GM18907 (cell line): ENCODE results near the gene MTURN.
A peak's percentile ranks its signal among the peaks of the same experiment; 100 is the strongest.
"Not testable (repeated sequence)": the region's sequence is repeated elsewhere in the genome, so short reads cannot be mapped to it uniquely, and the experiment has no call there.

Experiments
- ATAC-seq: cut with Tn5 transposase; IDR thresholded peaks from one replicate; pipeline ENCODE4 v1.9.1; 2021; ENCODE audit warnings: mild to moderate bottlenecking, moderate library complexity; ENCODE audit not compliant: unreplicated experiment

The MTURN gene

GRCh38 chr7:30176463-30177109 lies 41.8 kb downstream of the MTURN start:
- ATAC-seq = peak; percentile 56

- ATAC-seq = no peak
Observed at GRCh38 chr7:30177186-30177585, 42.4 kb downstream of the MTURN start.

- ATAC-seq = no peak
Observed at GRCh38 chr7:30177965-30178364, 43.2 kb downstream of the MTURN start.

GRCh38 chr7:30178748-30179436 lies 44.1 kb downstream of the MTURN start:
- peak; percentile 89 for ATAC-seq

GRCh38 chr7:30180718-30181117 lies 45.9 kb downstream of the MTURN start:
- ATAC-seq = no peak

GRCh38 chr7:30181211-30181610 lies 46.4 kb downstream of the MTURN start:
- no peak for ATAC-seq

GRCh38 chr7:30181736-30182522 lies 47.1 kb downstream of the MTURN start:
- no peak for ATAC-seq

- no peak for ATAC-seq
Observed at GRCh38 chr7:30182814-30183213, 48.0 kb downstream of the MTURN start.

- ATAC-seq = no peak
Observed at GRCh38 chr7:30183749-30184369, 49.1 kb downstream of the MTURN start.

GRCh38 chr7:30184791-30185487 lies 50.2 kb downstream of the MTURN start:
- ATAC-seq = no peak

GRCh38 chr7:30185496-30185895 lies 50.7 kb downstream of the MTURN start:
- no peak for ATAC-seq

- ATAC-seq = no peak
Observed at GRCh38 chr7:30186725-30187124, 51.9 kb downstream of the MTURN start.

- no peak for ATAC-seq
Observed at GRCh38 chr7:30187513-30187912, 52.7 kb downstream of the MTURN start.

GRCh38 chr7:30188381-30188780 lies 53.6 kb downstream of the MTURN start:
- ATAC-seq = not testable (repeated sequence)

GRCh38 chr7:30188811-30189210 lies 54.0 kb downstream of the MTURN start:
- ATAC-seq = no peak

- ATAC-seq = no peak
Observed at GRCh38 chr7:30191809-30192208, 57.0 kb downstream of the MTURN start.

GRCh38 chr7:30193336-30193943 lies 58.7 kb downstream of the MTURN start:
- ATAC-seq = no peak

- ATAC-seq = no peak
Observed at GRCh38 chr7:30196408-30196807, 61.6 kb downstream of the MTURN start.

- no peak for ATAC-seq
Observed at GRCh38 chr7:30197438-30197837, 62.7 kb downstream of the MTURN start.

GRCh38 chr7:30199271-30199670 lies 64.5 kb downstream of the MTURN start:
- no peak for ATAC-seq
